Karpas-422 (cell line): ENCODE data around the gene ABHD17A. TPM values are rescaled to one million over a fixed set of nuclear protein-coding genes. Genes with fewer than 3 reads are reported as not detected.

Experiments
- DNase-seq: peaks from one replicate; pipeline ENCODE4 v3.0.0-alpha.2; 2015
- H2AFZ ChIP-seq: fragments of 200-600 bp; sonication (generic); 2 replicates; pipeline ENCODE4 v1.6.1; 2014; ENCODE audit warnings: antibody characterized with exemption, low read length, mixed read lengths
- H3K27ac ChIP-seq: fragments of 200-600 bp; sonication (generic); 2 replicates; pipeline ENCODE4 v1.5.1; 2014; ENCODE audit warnings: mild to moderate bottlenecking, low read length, moderate library complexity
- H3K27me3 ChIP-seq: fragments of 200-600 bp; sonication (generic); 2 replicates; pipeline ENCODE4 v1.6.1; 2014; ENCODE audit warnings: low read length, mixed read lengths
- H3K36me3 ChIP-seq: fragments of 200-600 bp; sonication (generic); 2 replicates; pipeline ENCODE4 v1.6.1; 2014; ENCODE audit warnings: low read length, mixed read lengths; ENCODE audit not compliant: insufficient read depth
- H3K4me1 ChIP-seq: fragments of 200-600 bp; sonication (generic); 2 replicates; pipeline ENCODE4 v1.6.1; 2014; ENCODE audit warnings: mild to moderate bottlenecking, low read length, mixed read lengths
- H3K4me2 ChIP-seq: fragments of 200-600 bp; sonication (generic); 2 replicates; pipeline ENCODE4 v1.6.1; 2014; ENCODE audit warnings: low read length, low read depth, mild to moderate bottlenecking; ENCODE audit not compliant: poor library complexity, severe bottlenecking
- H3K4me3 ChIP-seq: fragments of 200-600 bp; sonication (generic); 2 replicates; pipeline ENCODE4 v1.5.1; 2014; ENCODE audit warnings: mild to moderate bottlenecking, antibody characterized with exemption, low read length, mixed read lengths
- H3K79me2 ChIP-seq: fragments of 200-600 bp; sonication (generic); 2 replicates; pipeline ENCODE4 v1.6.1; 2014; ENCODE audit warnings: mild to moderate bottlenecking, low read length, mixed read lengths
- H3K9ac ChIP-seq: fragments of 200-600 bp; sonication (generic); 2 replicates; pipeline ENCODE4 v1.6.0; 2014; ENCODE audit warnings: low read length
- H3K9me2 ChIP-seq: fragments of 200-600 bp; sonication (generic), shearing (Covaris generic); replicated peaks from 2 replicates; pipeline ENCODE4 v1.6.0; 2014; ENCODE audit warnings: mild to moderate bottlenecking, low read length, moderate library complexity; ENCODE audit not compliant: insufficient read depth
- H3K9me3 ChIP-seq: fragments of 300-700, 200-600 bp; sonication (generic); 2 replicates; pipeline ENCODE4 v1.6.1; 2014; ENCODE audit warnings: low read length, mixed read lengths
- H4K20me1 ChIP-seq: fragments of 200-600 bp; sonication (generic); 2 replicates; pipeline ENCODE4 v1.6.1; 2014; ENCODE audit warnings: mild to moderate bottlenecking, antibody characterized with exemption, low read length, low read depth; ENCODE audit not compliant: insufficient read depth
- total RNA-seq: library from RNA; depleted of rRNA; stranded (reverse); fragments of >200 nt; shearing (Covaris generic); gene quantifications from 2 replicates; pipeline ENCODE4 v1.2.3, GENCODE V29; 2014; ENCODE audit warnings: low replicate concordance

ABHD17A gene
- total RNA-seq, 1 experiment from 2014 or later: 52.5 TPM

GRCh38 chr19:1847684-1848398 is 37.5 kb downstream of the ABHD17A start:
- Histone ChIP-seq H3K27me3 (no peaks in the 10 kb centered on the region), H3K4me1 (peaks cover 20% of the 10 kb centered on the region), H3K4me2 (peak overlapping the region; percentile 99), H3K9ac (peak overlapping the region; percentile 92), H3K9me2 (no peaks in the 10 kb centered on the region), H3K4me3 (peak overlapping the region; percentile 100), H3K9me3 (no peaks in the 10 kb centered on the region), H4K20me1 (peaks cover 44% of the 10 kb centered on the region), H3K79me2 (peaks cover 68% of the 10 kb centered on the region), H3K36me3 (peaks cover 3% of the 10 kb centered on the region; the same call in 1 of the 2 replicates), H2AFZ (no peak overlapping the region), H3K27ac (peak overlapping the region; percentile 93)
- peak; percentile 72 for DNase-seq

- peaks cover 68% of the 10 kb centered on the region for H3K79me2 ChIP-seq
- H3K27me3 ChIP-seq: no peaks in the 10 kb centered on the region
- peaks cover 15% of the 10 kb centered on the region for H3K4me1 ChIP-seq
- H2AFZ ChIP-seq: no peak overlapping the region
- H3K27ac ChIP-seq: peak overlapping the region; percentile 93
- H3K4me3 ChIP-seq: peak overlapping the region; percentile 100
- peaks cover 3% of the 10 kb centered on the region; the same call in 1 of the 2 replicates for H3K36me3 ChIP-seq
- H4K20me1 ChIP-seq: peaks cover 47% of the 10 kb centered on the region
- H3K9me2 ChIP-seq: no peaks in the 10 kb centered on the region
- peak overlapping the region; percentile 92 for H3K9ac ChIP-seq
- no peak for DNase-seq
- no peaks in the 10 kb centered on the region for H3K9me3 ChIP-seq
- peak overlapping the region; percentile 99 for H3K4me2 ChIP-seq
Observed at GRCh38 chr19:1847348-1847683, 38.0 kb downstream of the ABHD17A start.

GRCh38 chr19:1846517-1847204 is 38.6 kb downstream of the ABHD17A start:
- Histone ChIP-seq H3K9me2 (no peaks in the 10 kb centered on the region), H3K79me2 (peaks cover 71% of the 10 kb centered on the region), H3K9me3 (no peaks in the 10 kb centered on the region), H4K20me1 (peaks cover 51% of the 10 kb centered on the region), H3K4me2 (peak overlapping the region; percentile 99), H3K4me1 (peaks cover 15% of the 10 kb centered on the region), H3K27me3 (no peaks in the 10 kb centered on the region), H3K27ac (no peak overlapping the region), H3K36me3 (peaks cover 3% of the 10 kb centered on the region; the same call in 1 of the 2 replicates), H2AFZ (no peak overlapping the region), H3K4me3 (peak overlapping the region; percentile 100), H3K9ac (peak overlapping the region; percentile 92)
- DNase-seq: no peak

- H3K4me2 ChIP-seq: no peak overlapping the region
- peaks cover 60% of the 10 kb centered on the region for H4K20me1 ChIP-seq
- no peaks in the 10 kb centered on the region for H3K9me3 ChIP-seq
- no peaks in the 10 kb centered on the region for H3K27me3 ChIP-seq
- H3K4me1 ChIP-seq: peaks cover 15% of the 10 kb centered on the region
- no peak overlapping the region for H3K4me3 ChIP-seq
- no peaks in the 10 kb centered on the region for H3K9me2 ChIP-seq
- no peak for DNase-seq
- H3K79me2 ChIP-seq: peaks cover 75% of the 10 kb centered on the region
- H3K9ac ChIP-seq: no peak overlapping the region; the same call in 1 of the 2 replicates
- H3K36me3 ChIP-seq: 0 out of 2 replicates have a peak, but pooled peaks cover 3% of the 10 kb centered on the region
- H2AFZ ChIP-seq: no peak overlapping the region
- H3K27ac ChIP-seq: no peak overlapping the region
Observed at GRCh38 chr19:1845642-1846041, 39.7 kb downstream of the ABHD17A start.

- peaks cover 80% of the 10 kb centered on the region for H3K79me2 ChIP-seq
- H3K9ac ChIP-seq: no peak overlapping the region
- 0 out of 2 replicates have a peak, but pooled peaks cover 3% of the 10 kb centered on the region for H3K36me3 ChIP-seq
- no peak overlapping the region for H2AFZ ChIP-seq
- H3K9me3 ChIP-seq: no peaks in the 10 kb centered on the region
- no peak overlapping the region for H3K4me3 ChIP-seq
- no peak overlapping the region for H3K4me2 ChIP-seq
- H4K20me1 ChIP-seq: peaks cover 65% of the 10 kb centered on the region
- no peak overlapping the region for H3K27ac ChIP-seq
- no peaks in the 10 kb centered on the region for H3K27me3 ChIP-seq
- no peak for DNase-seq
- H3K9me2 ChIP-seq: no peaks in the 10 kb centered on the region
- peaks cover 15% of the 10 kb centered on the region for H3K4me1 ChIP-seq
Observed at GRCh38 chr19:1845125-1845515, 40.2 kb downstream of the ABHD17A start.

GRCh38 chr19:1844513-1845124 is 40.7 kb downstream of the ABHD17A start:
- H3K9ac ChIP-seq: no peak overlapping the region
- DNase-seq: no peak
- H3K9me2 ChIP-seq: no peaks in the 10 kb centered on the region
- no peaks in the 10 kb centered on the region for H3K27me3 ChIP-seq
- peaks cover 85% of the 10 kb centered on the region for H3K79me2 ChIP-seq
- H2AFZ ChIP-seq: no peak overlapping the region
- no peak overlapping the region for H3K4me2 ChIP-seq
- no peak overlapping the region for H3K4me3 ChIP-seq
- H3K36me3 ChIP-seq: 0 out of 2 replicates have a peak, but pooled peaks cover 3% of the 10 kb centered on the region
- H3K9me3 ChIP-seq: no peaks in the 10 kb centered on the region
- H4K20me1 ChIP-seq: peaks cover 70% of the 10 kb centered on the region
- H3K4me1 ChIP-seq: peaks cover 15% of the 10 kb centered on the region
- H3K27ac ChIP-seq: no peak overlapping the region

GRCh38 chr19:1843646-1844394 is 41.5 kb downstream of the ABHD17A start:
- Histone ChIP-seq H3K4me2 (no peak overlapping the region), H3K9ac (no peak overlapping the region), H3K9me3 (no peaks in the 10 kb centered on the region), H3K27ac (no peak overlapping the region), H3K9me2 (no peaks in the 10 kb centered on the region), H3K79me2 (peaks cover 91% of the 10 kb centered on the region), H2AFZ (no peak overlapping the region), H3K27me3 (no peaks in the 10 kb centered on the region), H3K36me3 (0 out of 2 replicates have a peak, but pooled peaks cover 3% of the 10 kb centered on the region), H3K4me3 (no peak overlapping the region), H4K20me1 (peaks cover 75% of the 10 kb centered on the region), H3K4me1 (peaks cover 15% of the 10 kb centered on the region)
- DNase-seq: no peak
